Smooth muscle cell (in vitro differentiated cells): ENCODE data around the gene TP53I3. TPM values are rescaled to one million over a fixed set of nuclear protein-coding genes. Genes with fewer than 3 reads are reported as not detected.

Experiments used
- DNase-seq: peaks from one replicate; lab custom pipeline; 2025; ENCODE audit not compliant: unreplicated experiment; lab: John Stamatoyannopoulos, UW
- H2AFZ ChIP-seq: fragments of 200-600 bp; sonication (generic); 2 replicates; pipeline ENCODE4 v1.6.0; 2016; ENCODE audit warnings: antibody characterized with exemption, low read depth, mild to moderate bottlenecking
- H3F3A ChIP-seq: fragments of 200-600 bp; sonication (generic); 2 replicates; pipeline ENCODE4 v1.6.0; 2017; ENCODE audit warnings: antibody characterized with exemption, low read depth
- H3K27ac ChIP-seq: fragments of 200-600 bp; sonication (generic); 2 replicates; pipeline ENCODE4 v1.5.1; 2016; ENCODE audit warnings: low read depth, mild to moderate bottlenecking
- H3K27me3 ChIP-seq: fragments of 200-600 bp; sonication (generic); 2 replicates; pipeline ENCODE4 v1.6.1; 2016; ENCODE audit warnings: low read depth, mild to moderate bottlenecking
- H3K36me3 ChIP-seq: fragments of 200-600 bp; sonication (generic); 2 replicates; pipeline ENCODE4 v1.5.1; 2016; ENCODE audit warnings: low read depth
- H3K4me1 ChIP-seq: fragments of 200-600 bp; sonication (generic); 2 replicates; pipeline ENCODE4 v1.5.1; 2016; ENCODE audit warnings: low read depth
- H3K4me2 ChIP-seq: fragments of 200-600 bp; sonication (generic); 2 replicates; pipeline ENCODE4 v1.6.0; 2016; ENCODE audit warnings: mild to moderate bottlenecking
- H3K4me3 ChIP-seq: fragments of 200-600 bp; sonication (generic); 2 replicates; pipeline ENCODE4 v1.5.1; 2016; ENCODE audit warnings: mild to moderate bottlenecking
- H3K79me2 ChIP-seq: fragments of 200-600 bp; sonication (generic); 2 replicates; pipeline ENCODE4 v1.6.0; 2016; ENCODE audit warnings: low read depth, mild to moderate bottlenecking
- H3K9ac ChIP-seq: fragments of 200-600 bp; sonication (generic); 2 replicates; pipeline ENCODE4 v1.6.0; 2016; ENCODE audit warnings: low read depth
- H3K9me3 ChIP-seq: fragments of 200-600 bp; sonication (generic); replicated peaks from 2 replicates; pipeline ENCODE4 v1.5.1; 2016; ENCODE audit warnings: low read depth
- H4K20me1 ChIP-seq: fragments of 200-600 bp; sonication (generic); 2 replicates; pipeline ENCODE4 v1.6.0; 2016; ENCODE audit warnings: low read depth
- CTCF ChIP-seq: fragments of 200-600 bp; sonication (generic); IDR thresholded peaks from 2 replicates; pipeline ENCODE4 v1.5.1; 2017; ENCODE audit warnings: borderline replicate concordance, mild to moderate bottlenecking, antibody characterized with exemption; ENCODE audit not compliant: insufficient read depth, poor library complexity, severe bottlenecking
- WGBS: methylation state at CpG from one replicate; pipeline ENCODE4 v1.1.7; 2016; ENCODE audit warnings: low lambda C conversion rate; 5-methylcytosine and 5-hydroxymethylcytosine counted together
- polyA plus RNA-seq: library from polyadenylated mRNA; unstranded; fragments of >200 nt; fragmentation: Nextera tagmentation; extraction: Ambion mirVana; gene quantifications from 2 replicates; pipeline ENCODE4 v1.2.1, GENCODE V29; 2016
- total RNA-seq: library from RNA; depleted of rRNA; stranded (reverse); fragments of >200 nt; gene quantifications from 2 replicates; pipeline ENCODE4 v1.2.3, GENCODE V29; 2014

The TP53I3 gene
- total and polyA plus RNA-seq, 2 experiments from 2014 or later, result 24.9 to 56.3 TPM

GRCh38 chr2:24050041-24050979, 34.3 kb downstream of the TP53I3 start:
- no peaks in the 10 kb centered on the region for H3K9me3 ChIP-seq
- no peak for DNase-seq
- H2AFZ ChIP-seq, result peak overlapping the region; percentile 86
- 4% methylated on average over 28 of the region's 47 CpGs for WGBS
- no peak for TF ChIP-seq CTCF
- H4K20me1 ChIP-seq, result no peaks in the 10 kb centered on the region
- H3K4me2 ChIP-seq, result peak overlapping the region; percentile 100
- H3F3A ChIP-seq, result no peaks in the 10 kb centered on the region
- peak overlapping the region; percentile 62 for H3K9ac ChIP-seq
- H3K36me3 ChIP-seq, result no peaks in the 10 kb centered on the region
- H3K27me3 ChIP-seq, result no peaks in the 10 kb centered on the region
- H3K27ac ChIP-seq, result no peak overlapping the region
- H3K79me2 ChIP-seq, result peaks cover 13% of the 10 kb centered on the region
- H3K4me3 ChIP-seq, result peak overlapping the region; percentile 93
- H3K4me1 ChIP-seq, result peaks cover 13% of the 10 kb centered on the region

GRCh38 chr2:24049485-24050021, 35.1 kb downstream of the TP53I3 start, which contains the start of gene FKBP1B:
TSS of gene FKBP1B (plus strand) at chr2:24049741. CDS start at chr2:24049850, 109 bp downstream.
- no peak for DNase-seq
- TF ChIP-seq CTCF, result no peak
- no peaks in the 10 kb centered on the region for H3K27me3 ChIP-seq
- peak within 1 kb of the TSS; percentile 100 for H3K4me2 ChIP-seq
- no peaks in the 10 kb centered on the region for H3K36me3 ChIP-seq
- H3K27ac ChIP-seq, result no peak within 1 kb of the TSS
- H3K4me1 ChIP-seq, result peaks cover 13% of the 10 kb centered on the region
- peak within 1 kb of the TSS; percentile 93 for H3K4me3 ChIP-seq
- H4K20me1 ChIP-seq, result no peaks in the 10 kb centered on the region
- peaks cover 20% of the 10 kb centered on the region for H3K79me2 ChIP-seq
- peak within 1 kb of the TSS; percentile 62 for H3K9ac ChIP-seq
- no peaks in the 10 kb centered on the region for H3F3A ChIP-seq
- no peaks in the 10 kb centered on the region for H3K9me3 ChIP-seq
- H2AFZ ChIP-seq, result peak within 1 kb of the TSS; percentile 86
- 0% methylated on average over 4 of the region's 52 CpGs for WGBS

GRCh38 chr2:24048769-24049484, 35.7 kb downstream of the TP53I3 start:
- no peaks in the 10 kb centered on the region for H3K27me3 ChIP-seq
- no peak for DNase-seq
- H3K4me1 ChIP-seq, result peaks cover 13% of the 10 kb centered on the region
- no peaks in the 10 kb centered on the region for H3K9me3 ChIP-seq
- H3K4me3 ChIP-seq, result peak overlapping the region; percentile 93
- no peaks in the 10 kb centered on the region for H4K20me1 ChIP-seq
- H3K36me3 ChIP-seq, result no peaks in the 10 kb centered on the region
- no peaks in the 10 kb centered on the region for H3F3A ChIP-seq
- H3K27ac ChIP-seq, result no peak overlapping the region
- H2AFZ ChIP-seq, result peak overlapping the region; percentile 86
- peaks cover 25% of the 10 kb centered on the region for H3K79me2 ChIP-seq
- no peak overlapping the region for H3K9ac ChIP-seq
- WGBS, result 45% methylated on average over 23 of the region's 23 CpGs
- TF ChIP-seq CTCF, result no peak
- H3K4me2 ChIP-seq, result peak overlapping the region; percentile 100
